SK-N-SH treated with all-trans-retinoic acid at 6 μM for 48 hours (cell line): Measurements from ENCODE around the gene SUCO.

ENCODE experiments used
- CSDC2 ChIP-seq: fragments of 250-450 bp; sonication (Bioruptor Pico); IDR thresholded peaks from 2 replicates; pipeline ENCODE4 v1.5.0; 2020; ENCODE audit warnings: mild to moderate bottlenecking, moderate library complexity
- PATZ1 ChIP-seq: fragments of 250-450 bp; sonication (Bioruptor Pico); IDR thresholded peaks from 2 replicates; pipeline ENCODE4 v1.8.0; 2020; ENCODE audit warnings: mild to moderate bottlenecking, moderate library complexity, borderline replicate concordance
- RARB ChIP-seq: fragments of 250-450 bp; sonication (Bioruptor Pico); IDR thresholded peaks from 2 replicates; pipeline ENCODE4 v1.8.0; 2021; ENCODE audit warnings: mild to moderate bottlenecking, moderate library complexity
- SNAI2 ChIP-seq: fragments of 250-450 bp; sonication (Bioruptor Pico); IDR thresholded peaks from 2 replicates; pipeline ENCODE4 v1.5.0; 2020; ENCODE audit warnings: mild to moderate bottlenecking, moderate library complexity
- TOX ChIP-seq: fragments of 250-450 bp; sonication (Bioruptor Pico); IDR thresholded peaks from 2 replicates; pipeline ENCODE4 v1.8.0; 2021; ENCODE audit warnings: mild to moderate bottlenecking, moderate library complexity, borderline replicate concordance
- ZNF565 ChIP-seq: fragments of 450-650 bp; formaldehyde crosslinking; conservative IDR thresholded peaks from 2 replicates; pipeline ENCODE4 v1.5.0; 2020; ENCODE audit warnings: low read depth, mild to moderate bottlenecking, moderate library complexity

GRCh38 chr1:172517545-172517944 is 15.4 kb upstream of the SUCO start:
- TF ChIP-seq SNAI2 (no peak), TOX (CRISPR knock-in tag) (no peak), RARB (no peak), PATZ1 (CRISPR knock-in tag) (no peak), ZNF565 (CRISPR knock-in tag) (no peak), CSDC2 (CRISPR knock-in tag) (no peak)
